ENCODE results near the gene IL10RA.

- TF ChIP-seq CTCF (IDR thresholded peaks at IDR 0.05; ENCODE audit: low read length) (no peak), EZH2 (optimal IDR thresholded peaks at IDR 0.05; ENCODE audit: low read depth, low read length) (no peak), EZH2phosphoT487 (IDR thresholded peaks at IDR 0.05; ENCODE audit: low read length) (no peak)
Observed at GRCh38 chr11:117997823-117998579, 11.8 kb downstream of the IL10RA start.

Measured in MM.1S (cell line).